Kidney glomerular epithelial cell (primary cell): ENCODE results near the gene TTC7B.

Source experiments
- DNase-seq: peaks from one replicate; lab custom pipeline; 2025; lab: John Stamatoyannopoulos, UW

The TTC7B gene

GRCh38 chr14:90599748-90600507 is 216.3 kb downstream of the TTC7B start:
- no peak for DNase-seq

- DNase-seq, result no peak
Observed at GRCh38 chr14:90599339-90599738, 216.9 kb downstream of the TTC7B start.

- no peak for DNase-seq
Observed at GRCh38 chr14:90597961-90598360, 218.3 kb downstream of the TTC7B start.

GRCh38 chr14:90596733-90597132 is 219.5 kb downstream of the TTC7B start:
- no peak for DNase-seq

DNA sequence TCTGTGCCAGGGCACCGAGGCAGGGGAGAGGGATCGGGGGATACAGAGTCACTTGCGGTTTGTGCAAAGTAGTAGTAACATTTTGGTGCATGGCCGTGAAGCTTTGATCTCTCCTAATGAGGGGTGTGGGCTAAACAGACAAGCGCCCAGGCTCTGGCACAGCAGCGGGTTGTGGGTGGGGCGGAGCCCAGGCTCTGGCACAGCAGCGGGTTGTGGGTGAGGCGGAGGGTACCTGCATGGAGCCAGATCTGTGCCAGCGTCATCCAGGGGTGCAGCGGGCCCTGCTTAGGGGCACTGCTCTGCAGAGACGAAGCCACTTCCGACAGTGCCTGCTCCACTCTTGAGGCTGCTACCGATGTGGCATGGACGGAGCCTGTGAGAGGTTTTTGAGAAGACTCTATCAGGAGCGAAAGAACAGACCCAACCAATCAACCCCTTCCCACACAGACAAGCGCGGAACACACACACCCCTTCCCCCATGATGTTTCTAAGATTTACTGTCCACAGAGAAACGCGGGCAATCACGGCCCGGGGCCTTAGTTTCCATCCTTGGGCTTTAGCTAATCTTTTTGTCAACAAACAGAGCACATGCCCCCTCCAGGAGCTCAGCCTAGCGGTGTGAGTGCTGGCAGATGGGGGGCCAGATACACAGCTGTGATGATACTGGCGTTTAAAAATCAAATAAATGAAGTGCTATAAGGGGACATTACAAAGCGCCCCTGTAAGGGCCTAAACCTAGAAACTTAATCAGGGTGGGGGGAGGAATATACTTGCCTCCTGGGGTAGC is 222.8 kb downstream of the TTC7B start:
- DNase-seq, result no peak

DNA sequence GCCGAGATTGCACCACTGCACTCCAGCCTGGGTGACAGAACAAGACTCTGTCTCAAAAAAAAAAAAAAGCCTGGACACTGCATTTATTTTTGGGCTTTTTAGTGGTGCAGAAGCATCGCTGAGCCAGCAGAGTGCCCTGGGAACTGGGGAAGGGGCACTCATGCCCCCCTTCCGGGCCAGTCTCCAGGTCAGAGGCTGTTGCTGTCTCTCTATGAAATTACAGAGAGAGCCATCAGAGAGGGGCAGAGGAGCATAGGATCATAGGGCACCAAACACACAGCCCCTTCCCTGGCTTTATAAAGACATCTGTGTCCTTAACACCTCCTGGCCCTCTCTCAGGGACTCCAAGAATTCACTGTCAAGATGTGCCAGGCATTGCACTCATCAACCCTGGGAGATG is 223.6 kb downstream of the TTC7B start:
- no peak for DNase-seq

GRCh38 chr14:90587918-90588317 is 228.3 kb downstream of the TTC7B start:
- no peak for DNase-seq

DNA sequence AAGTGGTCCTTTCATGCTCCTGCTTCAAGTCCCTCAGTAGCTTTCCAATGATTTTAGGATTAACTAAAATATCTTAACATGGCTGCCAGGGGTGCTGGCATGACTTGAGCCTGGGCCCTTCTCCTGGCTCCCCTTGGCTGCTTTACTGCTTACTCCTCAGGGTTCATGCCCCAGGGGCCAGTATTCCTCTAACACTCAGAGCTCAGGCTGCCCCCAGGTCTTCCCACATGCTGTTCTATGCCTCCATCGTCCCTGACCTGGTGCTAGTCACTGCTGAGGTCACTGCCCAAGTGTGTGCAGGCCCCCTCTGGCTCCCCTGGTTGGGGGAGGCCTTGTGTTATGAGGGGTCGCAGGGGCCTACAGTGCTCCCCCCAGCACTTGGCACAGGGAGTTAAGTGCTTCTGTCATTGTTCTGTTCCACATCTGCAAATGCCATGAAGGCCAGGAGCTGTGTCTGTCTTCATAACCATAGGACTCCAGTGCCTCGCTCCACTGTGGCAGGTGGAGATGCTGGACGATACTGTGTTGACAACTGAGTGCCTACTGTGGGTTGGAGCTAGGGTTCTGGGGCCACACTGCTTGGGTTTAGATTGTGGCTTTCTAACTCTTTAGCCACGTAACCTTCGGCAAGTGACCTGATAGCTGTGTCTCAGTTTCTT is 228.8 kb downstream of the TTC7B start:
- DNase-seq, result no peak

DNA sequence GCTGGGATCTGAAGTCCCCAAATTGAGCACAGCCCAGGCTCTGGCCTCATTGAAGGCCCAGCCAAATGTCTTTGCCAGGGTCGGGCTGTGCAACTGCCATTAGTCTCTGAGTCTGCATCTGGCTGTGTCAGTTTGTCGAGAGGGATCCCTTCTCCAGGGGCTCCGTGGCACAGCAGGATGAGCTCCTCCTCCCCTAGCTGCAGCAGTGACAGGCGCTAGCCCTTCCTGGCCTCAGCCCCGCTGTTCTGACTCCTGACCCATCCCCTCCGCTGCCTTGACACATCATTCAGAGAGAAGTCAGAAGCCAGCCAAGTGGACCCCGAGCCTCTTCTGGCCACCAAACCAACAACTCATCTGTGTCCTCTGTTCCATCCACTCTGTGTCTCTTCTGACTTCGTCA is 231.1 kb downstream of the TTC7B start:
- no peak for DNase-seq

DNA sequence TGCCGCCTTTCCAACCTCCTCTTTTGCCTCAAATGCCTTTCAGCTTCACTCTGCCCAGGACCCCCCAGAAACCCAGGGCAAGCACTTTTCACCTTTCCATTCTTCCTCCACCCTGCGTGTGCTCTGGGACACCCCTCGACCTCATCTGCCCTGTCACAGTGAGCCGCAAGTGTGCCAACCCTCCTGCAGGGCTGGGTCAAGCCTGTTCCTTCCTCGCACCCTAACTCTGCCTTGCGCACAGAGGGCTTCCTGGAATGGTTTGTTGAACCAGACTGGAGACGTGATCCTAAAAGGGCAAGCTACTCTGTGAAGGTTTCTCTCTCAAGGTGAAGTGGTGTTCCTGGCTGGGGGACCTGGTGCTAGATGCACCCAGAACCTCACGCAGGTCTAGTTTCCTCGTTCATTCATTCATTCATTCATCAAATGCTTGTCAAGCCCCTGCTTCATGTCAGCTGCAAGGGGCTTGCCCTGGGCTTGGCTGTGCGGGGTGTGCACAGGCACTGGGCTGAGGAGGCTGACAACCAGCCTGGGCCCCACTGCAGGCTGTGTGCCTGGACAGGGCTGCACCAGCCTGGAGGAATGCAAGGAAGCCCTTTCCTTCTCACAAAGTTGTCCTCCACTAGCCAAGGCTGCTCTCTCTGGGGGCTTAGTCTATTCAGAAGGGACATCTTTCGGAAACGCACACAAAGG is 232.2 kb downstream of the TTC7B start:
- DNase-seq, result no peak

GRCh38 chr14:90583427-90583826 is 232.8 kb downstream of the TTC7B start:
- DNase-seq, result no peak

- DNase-seq, result no peak
Observed at GRCh38 chr14:90582166-90582565, 234.1 kb downstream of the TTC7B start.

DNA sequence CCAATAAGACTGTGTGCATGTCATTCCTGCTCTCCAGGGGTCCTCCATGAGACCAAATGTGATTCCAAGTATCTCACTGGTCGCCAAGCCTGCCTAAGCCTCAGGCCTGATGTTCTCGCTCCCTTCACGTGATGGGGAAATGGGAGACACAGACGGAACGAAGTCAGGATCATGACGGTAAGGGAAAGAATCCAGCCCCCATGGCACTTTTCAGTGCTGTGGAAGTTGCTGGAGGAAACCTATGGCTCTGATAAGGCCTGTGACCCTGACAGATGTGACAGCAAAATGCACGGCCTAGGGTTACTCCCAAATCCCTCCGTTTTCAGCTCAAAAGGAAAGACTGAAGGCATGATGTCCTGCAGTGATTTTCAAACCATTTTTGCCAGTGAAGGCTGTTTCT is 234.5 kb downstream of the TTC7B start:
- no peak for DNase-seq

GRCh38 chr14:90580377-90581335 is 235.6 kb downstream of the TTC7B start:
- no peak for DNase-seq

DNA sequence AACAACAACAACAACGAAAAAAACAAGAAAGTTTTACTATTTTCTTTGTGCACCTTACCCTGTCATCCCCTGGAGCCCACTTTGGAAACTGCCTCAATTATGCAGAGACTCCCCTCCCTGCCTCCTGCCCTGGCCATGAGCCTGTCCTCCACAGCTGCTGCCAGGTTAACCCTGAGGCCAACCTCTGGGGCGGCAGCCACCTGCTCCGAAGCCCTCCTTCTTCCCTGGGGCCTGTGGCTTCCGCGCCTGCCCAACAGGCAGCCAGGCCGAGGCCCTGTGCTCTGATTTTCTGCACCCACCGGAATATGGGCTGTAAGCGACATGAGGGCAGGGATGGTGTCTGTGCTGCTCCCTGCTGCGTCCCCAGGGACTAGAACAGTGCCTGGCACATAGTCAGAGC is 236.4 kb downstream of the TTC7B start:
- no peak for DNase-seq

DNA sequence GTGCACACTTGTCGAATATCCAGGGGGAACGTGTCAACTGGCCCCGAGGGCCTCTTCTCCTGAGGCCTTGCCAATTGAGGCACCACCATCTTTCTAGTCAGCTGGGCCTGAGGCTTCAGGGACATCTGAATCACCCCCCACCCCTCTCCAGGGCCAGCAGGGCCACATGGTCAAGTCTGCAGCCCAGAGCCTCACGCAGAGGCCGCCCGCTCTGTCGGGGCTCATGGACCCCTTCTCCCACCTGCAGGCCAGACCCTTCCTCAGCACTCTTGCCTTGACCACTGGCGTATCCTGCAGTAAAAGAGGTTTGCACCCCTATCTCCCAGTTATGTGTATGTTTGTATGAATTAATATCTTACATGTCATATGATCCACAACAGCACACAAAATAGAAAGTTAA is 237.1 kb downstream of the TTC7B start:
- DNase-seq, result no peak

DNA sequence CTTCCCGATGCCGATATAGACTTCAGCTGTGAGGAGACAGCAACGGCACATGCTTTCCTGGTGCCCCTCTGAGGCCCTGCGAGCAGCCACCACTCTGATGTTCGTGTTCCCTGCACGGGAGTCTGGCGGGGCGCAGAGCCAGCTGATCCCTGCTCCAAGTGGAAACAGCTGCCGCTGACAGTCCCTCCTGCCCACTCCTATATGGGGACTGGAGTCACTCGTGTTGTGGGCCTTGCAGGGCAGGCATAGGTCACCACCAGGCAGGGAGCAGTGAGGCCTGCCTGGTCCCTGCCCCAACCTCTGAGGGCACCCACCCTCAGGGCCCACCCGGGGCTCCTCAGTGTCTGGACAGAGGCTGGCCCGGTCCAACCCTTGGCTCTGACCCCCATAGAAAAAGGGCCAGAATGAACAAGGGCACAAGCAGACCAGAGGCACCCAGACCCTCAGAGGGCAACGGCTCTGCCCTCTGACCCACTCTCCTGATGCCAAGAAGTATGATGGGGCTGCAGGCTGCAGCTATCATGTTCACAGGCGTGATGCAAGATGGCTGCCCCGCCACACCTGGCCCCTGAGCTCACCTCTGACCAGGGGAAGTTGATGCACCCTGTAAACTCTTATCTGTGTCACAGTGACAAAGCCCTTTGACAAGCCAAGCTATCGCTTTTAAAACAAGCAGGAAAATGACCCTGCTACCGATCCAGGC is 237.8 kb downstream of the TTC7B start:
- no peak for DNase-seq

DNA sequence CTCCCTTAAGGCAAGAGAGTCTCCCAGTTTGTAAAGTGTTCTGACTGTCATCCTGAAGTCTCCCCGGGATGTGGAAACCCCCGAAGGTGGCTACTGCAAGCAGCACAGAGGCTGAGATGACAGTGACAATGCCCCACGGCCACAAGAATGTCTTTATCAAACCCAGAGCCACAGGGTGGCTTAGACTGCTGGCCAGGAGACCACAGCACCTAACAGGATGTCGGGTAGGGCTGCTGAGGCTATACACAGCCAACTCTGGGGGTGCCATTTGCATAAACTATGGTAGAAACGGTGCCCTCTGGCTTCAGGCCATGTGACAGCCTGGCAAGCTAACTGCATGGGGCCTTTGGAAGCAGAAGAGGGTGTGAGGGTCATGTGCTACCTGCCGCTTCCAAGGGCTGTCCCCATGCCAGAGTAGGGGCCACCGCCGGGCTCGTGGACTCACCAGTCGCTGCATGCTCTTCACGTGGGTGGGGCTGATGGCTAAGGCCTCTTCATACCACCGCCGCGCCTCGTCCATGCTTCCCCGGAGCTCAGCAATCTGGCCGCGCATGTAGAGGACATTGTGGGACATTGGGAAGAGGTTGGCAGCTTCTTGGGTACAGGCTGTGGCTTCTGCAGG is 238.5 kb downstream of the TTC7B start:
- DNase-seq, result no peak

GRCh38 chr14:90576981-90577660 is 239.1 kb downstream of the TTC7B start:
- DNase-seq, result no peak

DNA sequence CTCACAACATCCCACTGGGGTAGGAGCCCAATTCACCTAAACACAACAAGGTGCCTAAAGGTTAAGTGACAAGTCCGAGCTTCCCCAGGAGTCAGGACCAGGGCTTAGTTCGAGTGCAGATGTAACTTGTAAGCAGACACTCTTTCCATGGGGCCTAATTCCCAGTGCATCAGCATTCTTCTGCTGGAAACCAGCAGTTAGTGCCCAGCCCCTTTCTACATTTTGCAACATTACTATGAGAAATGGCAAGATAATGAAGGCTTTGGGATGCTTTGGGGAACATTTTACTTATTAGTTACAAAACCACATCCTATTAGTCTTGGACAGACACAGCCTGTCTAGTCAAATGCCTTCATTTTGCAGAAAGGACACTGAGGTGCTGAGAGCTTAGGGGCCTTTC is 239.6 kb downstream of the TTC7B start:
- no peak for DNase-seq
